Esophagus mucosa (tissue), 1 donor: Measurements from ENCODE around the gene SLC22A12. TPM values are rescaled to one million over a fixed set of nuclear protein-coding genes. Genes with fewer than 3 reads are reported as not detected.

Experiments used
- total RNA-seq: library from RNA; stranded (reverse); gene quantifications from one replicate; pipeline ENCODE4 v1.2.4, GENCODE V29; 2023
- donor health status: DM: yes; HTN: yes; CAD: no.

Gene SLC22A12
- total RNA-seq, 1 donor from 2014 or later, result not detected

Other genes with a start within 250 kb of the SLC22A12 start
- 36.2 TPM for gene RPS6KA4, start 232.1 kb upstream of the SLC22A12 start, total RNA-seq
- gene SLC22A11, start 35.3 kb upstream of the SLC22A12 start, total RNA-seq, result not detected
- gene NRXN2, start 132.0 kb downstream of the SLC22A12 start, total RNA-seq, result 0.12 TPM
- gene RASGRP2, start 152.9 kb downstream of the SLC22A12 start, total RNA-seq, result 1.1 TPM
- 0.44 TPM for gene PYGM, start 168.8 kb downstream of the SLC22A12 start, total RNA-seq
- gene SF1, start 187.3 kb downstream of the SLC22A12 start, total RNA-seq, result 129 TPM
- gene MAP4K2, start 212.0 kb downstream of the SLC22A12 start, total RNA-seq, result 5.4 TPM
- gene MEN1, start 219.3 kb downstream of the SLC22A12 start, total RNA-seq, result 15.6 TPM